Brain microvascular endothelial cell (primary cell): ENCODE results near the gene AP5B1.

Experiments used
- DNase-seq: peaks from one replicate; pipeline ENCODE4 v3.0.0-alpha.2; 2020
- H3K27ac ChIP-seq: fragments of 250-450 bp; sonication (Bioruptor Pico); 2 replicates; pipeline ENCODE4 v1.5.1; 2020; ENCODE audit warnings: mild to moderate bottlenecking, moderate library complexity
- H3K27me3 ChIP-seq: fragments of 250-450 bp; sonication (Bioruptor Pico); replicated peaks from 2 replicates; pipeline ENCODE4 v1.5.1; 2020; ENCODE audit warnings: mild to moderate bottlenecking
- H3K36me3 ChIP-seq: fragments of 250-450 bp; sonication (Bioruptor Pico); replicated peaks from 2 replicates; pipeline ENCODE4 v1.5.1; 2020; ENCODE audit warnings: mild to moderate bottlenecking
- H3K4me3 ChIP-seq: 2 replicates; pipeline ENCODE4 v1.5.1; 2011; ENCODE audit warnings: low read depth, mild to moderate bottlenecking, control low read depth, low read length, moderate library complexity
- CTCF ChIP-seq: IDR thresholded peaks from 2 replicates; pipeline ENCODE4 v1.5.1; 2011; ENCODE audit warnings: low read depth, mild to moderate bottlenecking, moderate library complexity, low read length, control low read depth, inconsistent platforms; ENCODE audit errors: missing control alignments
- in situ Hi-C: cut with HindIII; loops from 2 replicates; pipeline ENCODE4 v1.10.0; 2017; ENCODE audit warnings: low sequenced_read_pairs, low pct_ligation_motif_present

The AP5B1 gene

GRCh38 chr11:65803797-65804492, 23.2 kb upstream of the AP5B1 start:
- Histone ChIP-seq H3K27me3 (peaks cover 15% of the 10 kb centered on the region), H3K4me3 (no peak overlapping the region), H3K27ac (no peak overlapping the region), H3K36me3 (no peaks in the 10 kb centered on the region)
- no peak for TF ChIP-seq CTCF
- no peak for DNase-seq
- in situ Hi-C loops, result no loop called here

- Histone ChIP-seq H3K4me3 (no peak overlapping the region), H3K27me3 (peaks cover 13% of the 10 kb centered on the region), H3K27ac (no peak overlapping the region), H3K36me3 (no peaks in the 10 kb centered on the region)
- no peak for TF ChIP-seq CTCF
- in situ Hi-C loops, result no loop called here
- DNase-seq, result no peak
These were observed 22.1 kb upstream of the AP5B1 start for GRCh38 chr11:65802841-65803240.

- no peak overlapping the region for H3K4me3 ChIP-seq
- no peaks in the 10 kb centered on the region for H3K36me3 ChIP-seq
- no peak for TF ChIP-seq CTCF
- peaks cover 13% of the 10 kb centered on the region for H3K27me3 ChIP-seq
- no peak overlapping the region for H3K27ac ChIP-seq
- no peak for DNase-seq
- in situ Hi-C loops, result no loop called here
These were observed 20.6 kb upstream of the AP5B1 start for GRCh38 chr11:65801153-65801987.

DNA sequence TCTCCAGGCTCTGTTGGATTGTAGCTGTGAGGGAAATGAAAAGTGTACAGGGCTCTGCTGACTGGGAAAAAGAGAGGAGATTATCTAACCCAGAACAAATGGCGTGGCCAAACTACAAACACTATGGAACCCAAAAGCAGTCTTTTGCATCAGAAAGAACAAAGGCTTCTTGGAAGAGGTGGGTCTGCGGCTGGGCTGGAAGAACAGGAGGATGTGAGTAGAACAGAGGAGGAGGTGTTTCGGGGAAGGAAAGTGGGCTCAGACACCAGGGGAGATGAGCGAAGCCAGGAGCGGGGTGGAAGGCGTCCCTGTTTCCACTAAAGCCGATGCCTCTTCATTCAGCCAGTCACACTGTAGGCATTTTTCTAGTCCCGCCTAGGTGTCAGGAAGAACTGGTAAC, 18.1 kb upstream of the AP5B1 start:
- in situ Hi-C loops, result no loop called here
- Histone ChIP-seq H3K4me3 (no peak overlapping the region), H3K36me3 (no peaks in the 10 kb centered on the region), H3K27me3 (peaks cover 9% of the 10 kb centered on the region), H3K27ac (no peak overlapping the region)
- no peak for DNase-seq
- no peak for TF ChIP-seq CTCF

GRCh38 chr11:65797711-65798110, 16.9 kb upstream of the AP5B1 start:
- peaks cover 2% of the 10 kb centered on the region for H3K27me3 ChIP-seq
- in situ Hi-C loops, result no loop called here
- TF ChIP-seq CTCF, result no peak

More at GRCh38 chr11:65797711-65798110, 16.9 kb upstream of the AP5B1 start:
- no peak overlapping the region for H3K4me3 ChIP-seq
- H3K27ac ChIP-seq, result no peak overlapping the region
- DNase-seq, result no peak
- no peaks in the 10 kb centered on the region for H3K36me3 ChIP-seq
